HG02623 (cell line): ENCODE measurements around the gene FIGNL2.

Source experiments
- ATAC-seq: cut with Tn5 transposase; IDR thresholded peaks from one replicate; pipeline ENCODE4 v1.9.1; 2021; ENCODE audit warnings: moderate library complexity; ENCODE audit not compliant: unreplicated experiment

Gene FIGNL2

GRCh38 chr12:51879102-51879501, 30.6 kb upstream of the FIGNL2 start:
- ATAC-seq, result no peak

- ATAC-seq, result no peak
These were observed 26.0 kb upstream of the FIGNL2 start for GRCh38 chr12:51874486-51874885.

- ATAC-seq, result no peak
These were observed 25.5 kb upstream of the FIGNL2 start for GRCh38 chr12:51874000-51874399.

- ATAC-seq, result no peak
These were observed 24.9 kb upstream of the FIGNL2 start for GRCh38 chr12:51873251-51873994.

GRCh38 chr12:51872689-51872981, 24.1 kb upstream of the FIGNL2 start:
- ATAC-seq, result no peak

GRCh38 chr12:51871918-51872688, 23.6 kb upstream of the FIGNL2 start:
- ATAC-seq, result no peak

GRCh38 chr12:51871126-51871525, 22.6 kb upstream of the FIGNL2 start:
- no peak for ATAC-seq

GRCh38 chr12:51870504-51870903, 22.0 kb upstream of the FIGNL2 start:
- ATAC-seq, result no peak

GRCh38 chr12:51869931-51870330, 21.4 kb upstream of the FIGNL2 start:
- no peak for ATAC-seq

GRCh38 chr12:51869496-51869865, 21.0 kb upstream of the FIGNL2 start:
- ATAC-seq, result no peak

GRCh38 chr12:51868821-51869495, 20.4 kb upstream of the FIGNL2 start:
- no peak for ATAC-seq

GRCh38 chr12:51867796-51868428, 19.4 kb upstream of the FIGNL2 start:
- no peak for ATAC-seq

- ATAC-seq, result no peak
These were observed 18.9 kb upstream of the FIGNL2 start for GRCh38 chr12:51867371-51867770.

GRCh38 chr12:51866762-51867161, 18.2 kb upstream of the FIGNL2 start:
- ATAC-seq, result no peak

GRCh38 chr12:51866324-51866723, 17.8 kb upstream of the FIGNL2 start:
- no peak for ATAC-seq

GRCh38 chr12:51865757-51866270, 17.3 kb upstream of the FIGNL2 start:
- ATAC-seq, result no peak

GRCh38 chr12:51864833-51865670, 16.5 kb upstream of the FIGNL2 start:
- no peak for ATAC-seq

GRCh38 chr12:51863933-51864832, 15.7 kb upstream of the FIGNL2 start:
- ATAC-seq, result no peak

GRCh38 chr12:51863363-51863932, 14.9 kb upstream of the FIGNL2 start:
- no peak for ATAC-seq
